T-helper 2 cell treated with Interferon-gamma antibody and Interleukin-4, amounts not matched to agents 100 ng/mL and 5 ng/mL, for 36 hours (primary cell): ENCODE data around the gene CWC25. TPM values are rescaled to one million over a fixed set of nuclear protein-coding genes. Genes with fewer than 3 reads are reported as not detected.

Experiments used
- intact Hi-C: fragments of 100-400 bp; cut with micrococcal nuclease; formaldehyde crosslinking; loops from one replicate; pipeline ENCODE4 v1.15.1; 2023
- total RNA-seq: library from RNA; stranded (reverse); gene quantifications from 2 replicates; pipeline ENCODE4 v1.2.3, GENCODE V29; 2022

Gene CWC25
- 29.8 and 32.8 TPM in 2 replicates for total RNA-seq

GRCh38 chr17:38824899-38825761 lies at the start of gene CWC25:
Gene CWC25, minus strand, starts transcription at chr17:38825321. Its CDS starts 138 bp downstream, at chr17:38825183.
- intact Hi-C loops: loop anchor here (1.0 to 10.0 kb wide), 5 partner anchors 27 to 150 kb away; partner anchors contain the start of genes EPOP, PSMB3 and RPL23

- intact Hi-C loops: no loop called here
These were observed 48.7 kb upstream of the CWC25 start for GRCh38 chr17:38873640-38874380.

- intact Hi-C loops: no loop called here
These were observed 47.7 kb upstream of the CWC25 start for GRCh38 chr17:38872671-38873385.

GRCh38 chr17:38872027-38872511 lies 46.9 kb upstream of the CWC25 start:
- intact Hi-C loops: no loop called here

- intact Hi-C loops: loop anchor here (1.0 kb wide), 1 partner anchor 27 kb away; no protein-coding TSS in a partner anchor
These were observed 46.3 kb upstream of the CWC25 start for GRCh38 chr17:38871247-38872015.

- intact Hi-C loops: loop anchor here (1.0 kb wide), 2 partner anchors 28 to 283 kb away; no protein-coding TSS in a partner anchor
These were observed 45.4 kb upstream of the CWC25 start for GRCh38 chr17:38870259-38871165.

- intact Hi-C loops: loop anchor here (1.0 to 2.0 kb wide), 5 partner anchors 16 to 284 kb away; partner anchors contain the start of genes CWC25, PSMB3 and RPL23
These were observed 44.6 kb upstream of the CWC25 start, which contains the start of gene LASP1 for GRCh38 chr17:38869526-38870258. Gene LASP1, plus strand, starts transcription at chr17:38870058. Its CDS starts 132 bp downstream, at chr17:38870190.

GRCh38 chr17:38868817-38869525 lies 43.9 kb upstream of the CWC25 start:
- intact Hi-C loops: loop anchor here (1.0 to 2.0 kb wide), 4 partner anchors 16 to 166 kb away; partner anchors contain the start of genes CWC25, PSMB3 and RPL23

GRCh38 chr17:38867968-38868816 lies 43.1 kb upstream of the CWC25 start:
- intact Hi-C loops: loop anchor here (2.0 kb wide), 1 partner anchor 165 kb away; no protein-coding TSS in a partner anchor

- intact Hi-C loops: no loop called here
These were observed 42.3 kb upstream of the CWC25 start for GRCh38 chr17:38867179-38867967.

GRCh38 chr17:38864636-38865398 lies 39.7 kb upstream of the CWC25 start:
- intact Hi-C loops: no loop called here

- intact Hi-C loops: no loop called here
These were observed 36.3 kb upstream of the CWC25 start for GRCh38 chr17:38861399-38861843.

- intact Hi-C loops: loop anchor here (10.0 kb wide), 1 partner anchor 198 kb away; no protein-coding TSS in a partner anchor
These were observed 32.1 kb upstream of the CWC25 start for GRCh38 chr17:38857271-38857670.

- intact Hi-C loops: loop anchor here (10.0 kb wide), 1 partner anchor 200 kb away; no protein-coding TSS in a partner anchor
These were observed 30.1 kb upstream of the CWC25 start for GRCh38 chr17:38855101-38855714.
